ENCODE data around the gene RFESD.

GRCh38 chr5:95649274-95649673 lies 2.7 kb downstream of the RFESD start:
- TF ChIP-seq CTCF (conservative IDR thresholded peaks at IDR 0.05) (no peak), EZH2 (IDR thresholded peaks at IDR 0.05; ENCODE audit: low read depth) (no peak)
